Fibroblast of skin of left biceps (primary cell): ENCODE measurements around the gene CD2AP.
A peak's percentile ranks its signal among the peaks of the same experiment; 100 is the strongest.
"Not testable (repeated sequence)": the region's sequence is repeated elsewhere in the genome, so short reads cannot be mapped to it uniquely, and the experiment has no call there.

Experiments used
- DNase-seq, 2 experiments: peaks; one replicate each; pipeline ENCODE4 v3.0.0-alpha.2; 2013; ENCODE audit warnings: low read depth in 2 of 2

The CD2AP gene, protein sequence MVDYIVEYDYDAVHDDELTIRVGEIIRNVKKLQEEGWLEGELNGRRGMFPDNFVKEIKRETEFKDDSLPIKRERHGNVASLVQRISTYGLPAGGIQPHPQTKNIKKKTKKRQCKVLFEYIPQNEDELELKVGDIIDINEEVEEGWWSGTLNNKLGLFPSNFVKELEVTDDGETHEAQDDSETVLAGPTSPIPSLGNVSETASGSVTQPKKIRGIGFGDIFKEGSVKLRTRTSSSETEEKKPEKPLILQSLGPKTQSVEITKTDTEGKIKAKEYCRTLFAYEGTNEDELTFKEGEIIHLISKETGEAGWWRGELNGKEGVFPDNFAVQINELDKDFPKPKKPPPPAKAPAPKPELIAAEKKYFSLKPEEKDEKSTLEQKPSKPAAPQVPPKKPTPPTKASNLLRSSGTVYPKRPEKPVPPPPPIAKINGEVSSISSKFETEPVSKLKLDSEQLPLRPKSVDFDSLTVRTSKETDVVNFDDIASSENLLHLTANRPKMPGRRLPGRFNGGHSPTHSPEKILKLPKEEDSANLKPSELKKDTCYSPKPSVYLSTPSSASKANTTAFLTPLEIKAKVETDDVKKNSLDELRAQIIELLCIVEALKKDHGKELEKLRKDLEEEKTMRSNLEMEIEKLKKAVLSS

DNA sequence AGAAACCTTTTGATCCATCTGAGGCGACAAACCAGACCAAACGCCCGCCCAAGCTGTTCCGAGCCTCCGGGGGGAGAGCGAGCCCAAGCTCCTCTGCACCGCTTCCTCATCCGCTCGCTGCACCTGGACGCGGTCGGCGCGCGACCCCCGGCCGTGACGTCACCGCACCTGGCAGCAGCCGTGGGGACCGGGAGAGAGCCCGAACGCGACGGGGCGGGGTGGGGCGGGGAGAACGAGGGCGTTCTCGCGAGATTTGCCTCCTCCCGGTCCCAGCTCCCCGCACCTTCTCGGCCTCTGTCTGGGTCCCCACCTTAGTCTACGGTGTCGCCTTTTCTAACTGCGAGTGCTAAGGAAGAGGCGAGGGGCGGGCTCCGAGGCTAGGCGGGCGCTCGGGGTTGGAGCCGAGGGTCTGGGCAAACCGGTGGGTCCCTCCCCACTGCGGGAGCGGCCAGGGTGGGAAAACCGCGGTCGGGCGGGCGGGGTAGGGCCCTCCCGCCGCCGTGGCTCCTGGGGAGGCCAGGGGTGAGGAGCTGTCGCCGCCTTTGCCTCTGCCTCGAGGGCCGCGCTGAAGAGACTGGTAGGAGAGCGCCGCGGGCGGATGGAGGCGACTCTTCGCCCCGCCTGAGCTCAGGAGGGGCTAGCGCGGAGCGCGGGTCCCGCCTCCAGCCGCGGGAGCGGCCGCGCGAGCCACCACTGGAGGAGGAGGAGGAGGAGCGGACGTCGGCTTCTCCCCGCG, at the start of gene CD2AP:
Gene CD2AP, plus strand, starts transcription at position 293 of the 736 bp plus-strand sequence. CDS start 456 bp downstream, outside the sequence.
- DNase-seq = peak; percentile 48 to 54

DNA sequence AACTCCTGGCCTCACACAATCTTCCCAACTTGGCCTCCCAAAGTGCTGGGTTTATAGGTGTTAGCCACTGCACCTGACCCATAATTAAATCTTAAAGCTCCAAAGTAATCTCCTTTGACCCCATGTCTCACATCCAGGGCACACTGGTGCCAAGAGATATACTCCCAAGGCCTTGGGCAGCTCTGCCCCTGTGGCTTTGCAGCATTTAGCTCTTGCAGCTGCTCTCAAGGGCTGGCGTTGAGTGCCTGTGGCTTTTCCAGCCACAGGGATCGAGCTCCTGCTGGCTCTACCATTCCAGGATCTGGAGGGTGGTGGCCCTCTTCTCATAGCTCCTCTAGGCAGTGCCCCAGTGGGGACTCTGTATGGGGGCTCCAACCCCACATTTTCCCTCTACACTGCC, 49.3 kb upstream of the CD2AP start:
- DNase-seq = no peak

DNA sequence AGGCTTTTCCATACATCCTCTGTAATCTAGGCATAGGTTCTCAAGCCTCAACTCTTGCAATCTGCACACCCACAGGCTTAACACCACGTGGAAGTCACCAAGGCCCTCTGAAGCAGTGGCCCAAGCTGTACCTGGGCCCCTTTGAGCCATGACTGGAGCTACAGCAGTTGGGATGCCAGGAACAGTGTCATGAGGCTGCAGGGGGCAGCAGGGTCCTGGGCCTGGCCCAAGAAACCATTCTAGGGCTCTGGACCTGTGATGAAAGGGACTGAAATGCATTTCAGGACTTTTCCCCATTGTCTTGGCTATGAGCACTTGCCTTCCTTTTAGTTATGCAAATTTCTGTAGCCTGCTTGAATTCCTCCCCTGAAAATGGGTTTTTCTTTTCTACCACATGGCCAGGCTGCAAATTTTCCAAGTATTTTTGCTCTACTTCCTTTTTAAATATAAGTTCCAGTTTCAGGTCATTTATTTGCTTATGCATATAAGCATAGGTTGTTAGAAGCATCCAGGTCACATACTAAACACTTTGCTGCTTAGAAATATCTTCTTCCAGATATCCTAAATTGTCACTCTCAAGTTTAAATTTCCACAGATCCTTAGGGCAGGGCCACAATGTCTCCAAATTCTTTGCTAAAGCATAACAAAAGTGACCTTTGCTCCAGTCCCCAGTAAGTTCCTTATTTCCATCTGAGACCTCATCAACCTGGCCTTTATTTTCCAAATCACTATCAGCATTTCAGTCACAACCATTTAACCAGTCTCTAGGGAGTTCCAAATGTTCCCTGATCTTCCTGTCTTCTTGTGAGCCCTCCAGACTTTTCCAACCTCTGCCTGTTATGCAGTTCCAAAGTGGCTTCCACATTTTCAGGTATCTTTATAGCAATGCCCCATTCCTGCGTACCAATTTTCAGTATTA, 48.6 kb upstream of the CD2AP start:
- DNase-seq = no peak

DNA sequence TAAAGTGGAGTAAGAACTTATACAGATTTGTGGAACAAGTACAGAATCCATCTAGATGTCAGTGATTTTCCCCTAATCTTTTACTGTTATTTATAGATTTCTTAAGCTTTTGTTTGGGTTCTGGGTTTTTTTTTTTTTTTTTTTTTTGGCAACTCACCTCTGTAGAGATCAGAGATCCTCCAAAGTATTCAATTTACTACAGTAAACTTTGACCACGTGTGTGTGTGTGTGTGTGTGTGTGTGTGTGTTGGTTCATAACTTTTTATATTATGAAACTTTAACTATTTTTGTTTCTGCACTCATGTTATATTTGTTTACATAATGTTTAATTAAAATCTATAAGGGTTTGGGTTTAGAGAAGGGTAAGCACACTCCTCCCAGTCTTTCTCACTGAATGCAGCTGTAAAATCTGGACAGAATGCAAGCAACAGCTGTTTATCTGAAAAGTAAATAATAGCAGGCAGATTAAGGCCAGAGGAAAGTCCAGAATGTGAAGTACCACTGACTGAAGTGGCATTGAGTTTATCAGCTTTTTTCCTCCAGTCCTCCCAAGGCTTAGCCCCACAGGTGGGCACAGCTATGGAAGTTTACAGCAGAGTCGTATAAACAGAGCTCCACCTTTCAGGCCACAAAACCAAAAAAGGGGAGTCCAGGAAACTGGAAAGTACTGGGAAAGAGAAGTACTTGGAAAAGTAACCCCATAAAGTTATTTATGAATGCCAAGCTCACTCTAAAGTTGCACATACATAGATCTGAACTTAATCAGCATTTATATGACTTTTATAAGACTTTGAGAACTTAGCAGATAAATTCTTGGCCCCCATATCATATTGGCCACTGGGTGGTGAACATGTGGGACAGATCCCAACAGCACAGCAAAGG, 43.0 kb upstream of the CD2AP start:
- DNase-seq = no peak

DNA sequence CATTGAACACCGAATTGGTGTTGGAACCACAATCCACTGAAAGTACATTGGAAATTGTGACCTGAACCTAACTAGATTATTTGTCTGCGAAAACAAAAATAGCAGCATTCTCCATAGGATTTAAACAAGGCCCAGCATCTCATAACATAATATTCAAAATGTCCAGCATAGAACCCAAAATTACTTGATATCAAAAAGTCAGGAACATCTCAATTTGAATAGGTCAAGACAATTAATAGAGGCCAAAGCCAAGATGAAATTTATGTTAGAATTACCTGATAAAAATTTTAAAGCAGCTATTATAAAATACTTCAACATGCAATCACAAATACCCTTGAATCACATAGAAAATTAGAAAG, 42.4 kb upstream of the CD2AP start:
- no peak for DNase-seq

DNA sequence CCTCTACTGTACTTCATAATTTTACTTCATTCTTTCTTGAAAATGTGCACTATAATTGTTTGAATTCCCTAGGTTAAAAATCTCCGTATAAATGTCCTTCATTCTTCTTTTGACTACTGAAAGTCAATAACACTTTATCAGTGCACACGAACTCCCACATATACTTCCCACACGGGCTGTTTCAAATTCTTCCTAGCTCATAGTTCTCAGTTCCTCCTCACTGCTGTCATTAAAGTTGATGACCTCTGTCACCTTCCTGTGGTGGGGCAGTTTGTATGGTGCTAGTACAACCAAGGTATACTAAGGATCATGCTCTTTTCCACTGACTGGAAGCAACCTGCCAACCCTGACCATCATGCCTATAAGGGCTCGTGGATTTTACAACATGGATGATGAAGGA, 40.0 kb upstream of the CD2AP start:
- DNase-seq = no peak

DNA sequence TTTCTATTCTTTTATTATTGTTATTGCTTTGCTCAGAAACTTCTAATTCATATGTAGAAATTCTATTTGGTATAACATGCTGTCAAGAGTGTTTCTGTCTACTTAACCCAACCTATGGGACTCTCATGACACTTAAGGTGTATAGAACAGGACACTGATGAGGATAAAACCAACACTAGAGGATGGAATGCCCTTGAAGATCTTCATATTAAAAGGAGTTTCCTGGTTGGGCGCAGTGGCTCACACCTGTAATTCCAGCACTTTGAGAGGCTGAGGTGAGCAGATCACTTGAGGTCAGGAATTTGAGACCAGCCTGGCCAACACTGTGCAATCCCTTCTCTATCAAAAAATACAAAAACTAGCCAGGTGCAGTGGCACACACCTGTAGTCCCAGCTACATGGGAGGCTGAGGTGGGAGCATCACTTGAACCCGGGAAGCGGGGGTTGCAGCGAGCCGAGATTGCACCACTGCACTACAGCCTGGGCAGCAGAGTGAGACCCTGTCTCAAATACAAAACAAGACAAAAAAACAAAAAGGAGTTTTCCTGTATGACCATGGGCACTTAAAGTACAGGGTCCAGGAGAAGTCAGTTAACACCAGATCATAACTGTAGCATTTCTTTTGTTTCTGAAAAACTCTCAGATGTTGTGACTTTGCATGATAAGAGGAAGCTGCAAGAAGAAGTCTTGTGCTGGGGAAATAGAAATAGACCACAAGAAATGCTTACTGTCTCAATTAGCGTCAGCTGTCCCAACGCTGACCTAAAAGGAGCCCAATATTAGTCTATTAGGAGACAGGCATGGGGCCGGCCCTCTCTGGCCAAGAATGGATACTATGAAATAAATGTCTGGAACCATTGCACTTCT, 38.9 kb upstream of the CD2AP start:
- DNase-seq = no peak

DNA sequence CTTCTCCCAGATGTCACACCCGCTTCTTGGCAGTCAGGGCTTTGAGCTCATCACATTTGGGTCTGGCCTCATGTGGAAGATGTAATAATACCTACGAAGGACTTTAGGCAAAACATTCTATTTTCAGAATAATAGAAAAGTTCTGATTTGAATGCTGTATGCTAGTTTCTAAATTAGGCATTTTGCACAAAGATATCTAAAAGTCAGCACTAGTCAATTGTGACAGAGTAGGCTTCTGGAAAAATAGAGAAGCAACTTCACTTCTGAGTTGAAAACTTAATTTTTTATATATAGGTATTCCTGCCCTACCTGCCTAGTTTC, 38.3 kb upstream of the CD2AP start:
- no peak for DNase-seq

DNA sequence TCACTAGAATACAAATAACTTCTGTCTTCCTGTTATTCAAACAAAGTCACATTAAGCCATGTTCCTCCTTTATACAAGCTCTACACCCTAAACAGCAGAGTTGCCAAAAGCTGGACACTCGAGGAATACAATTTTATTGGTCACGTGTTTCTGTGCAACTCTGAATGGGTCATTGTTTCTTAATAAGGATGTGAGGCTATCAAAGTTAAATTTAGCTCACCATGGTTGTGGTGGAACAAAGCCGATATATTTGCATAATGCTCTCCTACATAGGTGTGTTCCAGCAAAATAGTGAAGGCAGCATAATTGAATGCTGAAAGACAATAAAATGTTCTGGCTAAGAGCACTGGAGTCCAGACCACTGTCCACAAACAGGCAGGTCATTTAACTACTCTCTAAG, 36.9 kb upstream of the CD2AP start:
- DNase-seq = no peak

DNA sequence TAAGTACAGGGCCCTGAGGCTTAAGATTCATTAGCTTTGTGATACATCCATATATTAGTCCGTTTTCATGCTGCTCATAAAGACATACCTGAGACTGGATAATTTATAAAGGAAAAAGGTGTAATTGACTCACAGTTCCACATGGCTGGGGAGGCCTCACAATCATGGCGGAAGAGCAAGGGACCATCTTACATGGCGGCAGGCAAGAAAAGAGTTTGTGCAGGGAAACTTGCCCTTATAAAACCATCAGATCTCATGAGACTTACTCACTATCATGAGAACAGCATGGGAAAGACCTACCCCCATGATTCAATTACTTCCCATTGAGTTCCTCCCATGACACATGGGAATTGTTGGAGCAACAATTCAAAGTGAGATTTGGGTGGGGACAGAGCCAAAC, 32.6 kb upstream of the CD2AP start:
- not testable (repeated sequence) for DNase-seq

DNA sequence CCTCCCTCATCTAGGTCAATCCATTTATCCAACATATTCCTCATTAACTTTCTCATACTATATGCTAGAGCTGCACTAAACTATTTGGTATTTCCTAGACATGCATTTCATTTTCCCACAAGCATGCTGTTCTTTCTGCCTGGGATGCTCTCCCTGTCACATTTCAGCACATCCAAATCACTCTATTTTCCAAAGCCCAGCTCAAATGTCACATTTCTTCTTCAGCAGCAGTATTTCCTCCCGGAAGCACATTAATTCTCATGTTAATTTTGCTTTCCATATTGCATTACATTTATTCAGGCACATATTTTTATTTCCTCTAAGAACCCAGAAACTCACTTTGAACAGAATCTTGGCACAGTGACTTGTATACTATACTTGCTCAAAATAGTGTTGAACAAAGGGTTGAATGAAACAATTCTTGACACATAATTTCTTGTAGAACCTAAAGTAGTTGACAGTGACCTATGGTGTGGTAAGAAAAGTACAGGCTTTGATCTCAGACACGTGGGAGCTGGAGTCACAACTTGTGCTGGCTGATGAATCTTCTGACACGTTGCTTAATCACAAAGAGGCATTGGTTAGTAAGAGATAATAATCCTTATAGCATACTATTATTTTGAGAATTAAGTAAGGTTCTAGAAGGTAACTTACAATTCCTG, 30.8 kb upstream of the CD2AP start:
- no peak for DNase-seq

DNA sequence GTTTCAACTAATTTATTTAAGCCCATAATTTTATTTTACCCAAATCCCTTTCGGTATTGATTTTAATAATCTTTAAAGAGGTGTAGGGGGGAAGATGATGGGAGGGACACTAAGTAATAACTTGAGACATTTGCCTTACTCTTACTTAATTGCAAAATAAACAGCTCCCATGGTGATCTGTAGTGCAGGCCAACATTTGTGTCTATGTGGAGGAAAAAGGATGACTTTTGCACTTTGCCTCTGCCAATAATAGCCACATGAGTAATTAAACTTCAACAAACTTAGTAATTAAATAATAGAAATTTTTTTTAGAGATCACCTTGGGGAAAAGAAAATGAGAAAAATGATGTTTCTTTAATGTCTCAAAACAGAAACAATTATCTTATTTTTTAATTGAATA, 29.9 kb upstream of the CD2AP start:
- DNase-seq = no peak

DNA sequence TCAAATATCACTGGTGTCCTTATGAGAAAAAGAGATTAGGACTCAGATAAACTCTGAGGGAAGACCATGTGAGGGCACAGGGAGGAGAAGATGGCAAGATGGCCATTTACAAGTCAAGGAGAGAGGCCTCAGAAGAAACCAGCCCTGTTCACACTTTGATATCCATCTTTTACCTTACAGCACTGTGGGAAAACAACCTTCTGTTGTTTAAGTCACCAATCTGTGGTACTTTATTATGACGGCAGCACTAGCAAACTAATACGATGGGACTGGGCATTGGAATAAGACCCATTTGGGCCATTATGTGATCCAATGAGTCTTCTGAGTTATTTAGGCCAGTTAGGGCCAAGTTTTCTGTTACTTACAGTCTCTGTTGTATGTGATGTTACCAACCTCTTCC, 26.4 kb upstream of the CD2AP start:
- no peak for DNase-seq

DNA sequence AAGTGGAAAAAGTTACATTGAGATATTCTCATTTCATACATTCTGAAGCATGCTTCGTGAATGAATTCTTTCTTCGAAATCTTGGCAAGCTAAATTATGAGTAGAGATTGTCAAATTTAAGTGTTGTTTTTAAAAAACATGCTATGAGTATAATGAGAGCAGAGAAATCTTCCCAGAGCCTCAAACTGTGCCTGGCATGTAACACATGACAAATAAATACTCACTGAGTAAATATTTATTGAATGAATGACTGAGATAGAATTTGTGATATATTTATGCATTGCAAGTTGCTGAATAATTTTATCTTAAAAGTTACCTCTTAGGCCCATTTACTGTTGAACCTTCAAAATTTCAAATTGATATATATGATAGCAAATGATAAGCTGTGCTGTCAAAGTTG, 24.7 kb upstream of the CD2AP start:
- DNase-seq = no peak

DNA sequence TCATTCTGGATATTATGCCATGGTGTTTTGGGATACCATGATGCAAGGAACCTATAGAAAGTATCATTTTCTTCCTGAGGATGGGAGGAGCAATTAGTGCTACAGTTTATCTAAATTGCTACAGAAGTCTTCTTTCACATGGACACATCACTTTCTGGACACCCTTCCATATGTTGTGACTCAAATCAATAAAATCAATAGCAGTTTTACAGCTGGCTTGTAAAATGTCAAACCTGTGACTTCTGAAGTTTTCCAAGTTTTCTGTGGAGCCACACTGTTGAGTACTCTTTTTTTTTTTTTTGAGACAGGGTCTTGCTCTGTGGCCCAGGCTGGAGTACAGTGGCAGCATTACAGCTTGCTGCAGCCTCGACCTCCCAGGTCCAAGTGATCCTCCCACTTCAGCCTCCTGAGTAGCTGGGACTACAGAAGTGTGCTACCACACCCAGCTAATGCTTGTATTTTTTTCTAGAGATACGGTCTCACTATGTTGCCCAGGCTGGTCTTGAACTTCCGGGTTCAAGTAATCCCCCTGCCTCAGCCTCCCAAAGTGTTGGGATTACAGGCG, 24.1 kb upstream of the CD2AP start:
- DNase-seq = no peak

DNA sequence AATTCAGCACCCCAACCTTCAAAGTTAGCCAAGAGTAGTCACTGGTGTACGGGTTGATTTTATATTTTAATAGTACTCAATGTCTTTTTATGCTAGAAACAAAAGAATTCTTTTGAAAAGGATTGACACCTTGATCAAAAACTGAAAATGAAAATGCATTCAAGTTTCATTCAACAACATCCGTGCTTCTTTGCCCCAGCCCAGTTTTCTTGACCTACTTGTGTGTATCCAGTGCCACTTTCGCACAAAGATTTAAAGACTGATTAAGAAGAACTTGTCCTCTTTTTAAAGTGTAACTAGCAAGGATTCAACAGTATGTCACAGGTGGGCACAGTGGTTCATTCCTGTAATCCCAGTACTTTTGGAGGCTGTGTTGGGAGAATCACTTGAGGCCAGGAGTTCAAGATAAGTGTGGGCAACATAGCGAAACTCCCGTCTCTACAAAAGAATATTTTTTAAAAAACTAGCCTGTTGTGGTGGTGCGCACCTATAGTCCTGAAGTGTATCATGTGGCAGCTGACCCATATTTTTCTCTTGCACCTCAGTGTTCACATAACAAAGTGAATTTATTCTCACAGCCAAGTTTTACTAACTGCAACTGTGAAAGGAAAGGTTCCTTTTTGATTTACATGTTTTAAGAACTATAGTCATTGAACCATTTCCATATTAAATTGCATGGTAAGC, 22.7 kb upstream of the CD2AP start:
- no peak for DNase-seq

DNA sequence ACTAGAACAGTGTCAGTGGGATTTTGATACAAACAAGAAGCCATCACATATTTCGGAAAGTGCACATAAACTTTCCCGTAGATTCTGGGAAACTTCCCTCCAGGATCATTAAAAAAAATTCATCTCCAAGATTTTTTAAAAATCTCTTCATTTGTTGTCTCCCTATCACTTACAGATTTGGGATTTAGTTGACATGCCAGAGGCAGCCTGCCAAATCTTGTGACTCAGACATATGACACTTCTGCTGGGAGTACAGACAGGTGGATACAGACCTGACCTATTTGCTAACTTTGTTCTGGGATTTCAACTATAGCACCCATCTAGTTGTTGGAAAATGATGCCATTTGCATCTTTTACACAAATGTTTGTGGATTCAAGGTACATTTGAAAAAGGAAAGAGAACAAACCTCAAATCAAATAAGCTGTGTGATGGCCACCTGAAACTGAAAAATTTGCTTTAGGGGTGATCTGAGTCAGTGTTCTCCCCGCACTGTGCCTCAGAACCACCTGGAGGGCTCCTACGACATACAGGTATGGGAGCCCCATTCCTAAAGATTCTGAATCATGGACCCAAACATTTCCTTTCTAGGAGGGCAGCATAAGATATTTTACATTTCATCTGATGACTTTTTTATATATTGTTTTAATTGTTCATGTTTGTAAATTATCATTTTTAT, 21.9 kb upstream of the CD2AP start:
- no peak for DNase-seq

DNA sequence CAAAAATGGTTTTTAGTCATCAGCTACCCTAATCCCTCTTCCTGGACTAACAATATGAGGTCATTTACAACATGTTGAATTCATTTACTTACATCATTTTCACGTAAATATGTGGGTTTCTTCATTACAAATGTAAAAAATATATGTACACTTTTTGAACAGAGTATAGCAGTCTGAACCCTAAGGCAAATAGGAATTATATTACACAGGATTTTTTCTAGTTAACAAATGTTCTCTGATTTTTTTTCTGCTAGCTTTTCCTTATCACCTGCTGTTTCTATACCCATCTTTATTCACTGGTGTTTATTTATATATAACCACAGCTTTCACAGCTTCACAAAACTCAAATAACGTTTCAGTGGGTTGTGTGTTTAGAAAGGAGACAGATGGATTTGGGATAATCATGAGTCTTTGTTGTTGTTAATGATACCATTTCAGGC, 21.0 kb upstream of the CD2AP start:
- DNase-seq = no peak
